AG10803 (cell line): ENCODE results near the gene DSG2.

Source experiments
- DNase-seq: peaks from one replicate; pipeline ENCODE4 v3.0.0; 2010; ENCODE audit warnings: low read depth
- H3K4me3 ChIP-seq: 2 replicates; pipeline ENCODE4 v1.5.1; 2011; ENCODE audit warnings: mild to moderate bottlenecking, low read length, control low read depth
- CTCF ChIP-seq: conservative IDR thresholded peaks from 2 replicates; pipeline ENCODE4 v1.5.1; 2011; ENCODE audit warnings: mild to moderate bottlenecking, low read length, control low read depth, inconsistent platforms

DSG2 gene

GRCh38 chr18:31533236-31533635 lies 35.3 kb downstream of the DSG2 start:
- no peak overlapping the region for H3K4me3 ChIP-seq
- TF ChIP-seq CTCF = no peak
- DNase-seq = no peak

- no peak for DNase-seq
- TF ChIP-seq CTCF = no peak
- no peak overlapping the region for H3K4me3 ChIP-seq
Observed at GRCh38 chr18:31538837-31539236, 40.9 kb downstream of the DSG2 start.

GRCh38 chr18:31546476-31546875 lies 48.5 kb downstream of the DSG2 start:
- no peak for DNase-seq
- H3K4me3 ChIP-seq = no peak overlapping the region
- TF ChIP-seq CTCF = no peak

GRCh38 chr18:31548853-31549252 lies 50.9 kb downstream of the DSG2 start:
- H3K4me3 ChIP-seq = no peak overlapping the region
- TF ChIP-seq CTCF = no peak
- no peak for DNase-seq

- no peak for TF ChIP-seq CTCF
- no peak overlapping the region for H3K4me3 ChIP-seq
- DNase-seq = no peak
Observed at GRCh38 chr18:31549416-31549815, 51.4 kb downstream of the DSG2 start.

- no peak overlapping the region for H3K4me3 ChIP-seq
- no peak for DNase-seq
- TF ChIP-seq CTCF = no peak
Observed at GRCh38 chr18:31551883-31552282, 53.9 kb downstream of the DSG2 start.

GRCh38 chr18:31553800-31554199 lies 55.8 kb downstream of the DSG2 start:
- no peak overlapping the region for H3K4me3 ChIP-seq
- no peak for TF ChIP-seq CTCF
- DNase-seq = no peak
